ENCODE measurements around the gene TRPM2. TPM values are rescaled to one million over a fixed set of nuclear protein-coding genes. Genes with fewer than 3 reads are reported as not detected.

The TRPM2 gene
- 2.1 TPM for polyA plus RNA-seq (ENCODE audit: insufficient read length)

DNA sequence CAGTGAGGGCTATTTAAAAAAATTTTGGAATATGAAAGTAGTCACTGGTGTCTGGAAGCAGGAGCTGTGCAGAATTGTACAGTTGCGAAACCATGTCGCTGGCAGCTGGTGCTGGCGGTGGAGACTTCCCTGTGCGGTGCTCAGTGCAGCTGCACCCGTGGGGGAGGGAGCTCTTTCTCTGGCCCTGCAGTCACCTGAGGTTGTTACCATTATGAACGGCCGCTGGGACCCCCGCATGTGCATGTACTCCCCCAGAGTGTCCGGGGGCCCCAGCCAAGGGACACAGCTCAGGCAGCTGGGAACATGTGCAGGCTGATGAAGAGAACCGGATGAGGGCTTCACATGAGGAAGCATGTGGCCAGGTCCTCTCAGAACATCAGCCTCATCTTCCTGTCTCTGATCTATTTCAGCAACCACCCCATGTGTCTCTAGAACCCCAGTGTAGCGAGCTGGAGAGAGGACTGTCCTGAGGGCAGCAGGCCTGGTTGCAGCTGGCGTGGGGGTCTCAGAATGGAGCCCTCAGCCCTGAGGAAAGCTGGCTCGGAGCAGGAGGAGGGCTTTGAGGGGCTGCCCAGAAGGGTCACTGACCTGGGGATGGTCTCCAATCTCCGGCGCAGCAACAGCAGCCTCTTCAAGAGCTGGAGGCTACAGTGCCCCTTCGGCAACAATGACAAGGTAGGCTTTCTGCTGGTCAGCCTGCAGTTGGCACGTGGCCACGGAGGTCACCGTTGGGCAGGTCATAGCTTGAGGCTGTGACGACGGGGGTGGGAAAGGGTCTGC is at the start of gene TRPM2:
Gene TRPM2, plus strand, starts transcription at position 431 of the 780 bp plus-strand sequence. Its CDS starts 80 bp downstream, at position 511.
- peak; percentile 71 for DNase-seq

DNA sequence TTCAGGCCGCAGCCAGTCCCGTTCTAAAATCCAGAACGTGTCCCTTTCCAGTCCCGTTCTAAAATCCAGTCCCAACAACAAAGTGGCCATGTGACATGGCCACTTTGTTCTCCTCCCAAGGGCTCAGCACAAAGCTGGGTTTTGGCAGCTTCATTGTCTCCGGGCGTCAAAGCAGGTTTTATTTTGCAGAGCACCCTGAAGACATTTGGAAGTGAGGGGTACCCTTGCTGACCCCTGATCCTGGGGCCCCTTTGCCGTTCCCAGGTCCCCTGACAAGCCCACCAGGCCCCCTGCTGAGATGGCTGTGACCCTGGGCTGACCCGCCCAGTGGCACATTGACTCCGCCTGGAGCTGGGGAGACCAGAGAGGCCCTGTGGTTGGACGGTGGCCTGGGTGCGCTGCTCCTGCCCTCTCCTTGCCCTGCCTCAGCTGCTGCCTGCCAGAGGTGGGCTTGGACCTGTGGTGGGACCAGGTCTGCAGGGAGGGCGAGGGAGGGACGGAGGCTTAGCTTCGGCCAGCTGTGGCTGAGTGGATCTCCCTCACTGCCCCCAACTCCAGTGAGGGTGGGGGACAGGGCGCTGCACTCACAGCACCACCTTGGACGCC is 49.3 kb upstream of the TRPM2 start:
- no peak for DNase-seq

DNA sequence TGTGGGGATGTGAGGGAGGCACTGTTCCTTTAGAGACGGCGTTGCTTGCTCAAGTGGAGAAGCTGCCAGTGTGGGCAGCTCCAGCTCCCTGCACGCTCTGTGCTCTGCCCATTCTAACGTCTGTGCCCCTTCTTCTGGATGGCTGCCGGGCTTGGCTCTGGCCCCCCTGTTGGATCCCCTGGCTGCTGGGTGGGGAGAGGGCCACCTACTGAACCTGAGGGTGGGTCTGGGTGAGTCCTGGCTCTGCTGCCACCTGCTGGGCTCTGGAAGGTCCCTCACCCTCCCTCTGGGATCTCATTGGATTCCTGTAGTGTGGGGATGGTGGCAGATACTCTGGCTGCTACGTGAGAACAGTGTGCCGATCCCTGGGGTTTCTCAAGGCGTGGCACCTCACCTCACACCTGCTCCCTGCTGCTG is 48.5 kb upstream of the TRPM2 start:
- DNase-seq, result no peak

DNA sequence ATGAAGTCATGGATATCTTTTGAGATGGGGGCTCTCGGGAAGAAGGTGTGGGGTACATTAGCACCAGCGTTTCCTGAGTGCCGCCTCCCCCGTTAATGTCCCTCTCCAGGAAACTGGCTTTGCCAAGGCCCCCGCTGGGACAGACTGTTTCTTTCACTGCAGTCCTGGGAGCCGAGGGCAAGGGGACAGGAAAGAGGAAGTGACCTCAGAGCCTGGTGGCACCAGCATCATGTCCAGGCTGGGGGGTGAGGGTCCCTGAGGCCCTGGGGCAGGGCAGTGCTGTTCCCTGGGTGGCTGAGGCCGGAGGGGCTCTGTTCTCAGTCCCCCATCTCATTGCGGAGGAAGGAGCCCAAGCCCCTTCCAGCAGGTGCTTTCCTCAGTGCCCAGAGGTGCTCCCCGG is 47.7 kb upstream of the TRPM2 start:
- DNase-seq, result no peak

DNA sequence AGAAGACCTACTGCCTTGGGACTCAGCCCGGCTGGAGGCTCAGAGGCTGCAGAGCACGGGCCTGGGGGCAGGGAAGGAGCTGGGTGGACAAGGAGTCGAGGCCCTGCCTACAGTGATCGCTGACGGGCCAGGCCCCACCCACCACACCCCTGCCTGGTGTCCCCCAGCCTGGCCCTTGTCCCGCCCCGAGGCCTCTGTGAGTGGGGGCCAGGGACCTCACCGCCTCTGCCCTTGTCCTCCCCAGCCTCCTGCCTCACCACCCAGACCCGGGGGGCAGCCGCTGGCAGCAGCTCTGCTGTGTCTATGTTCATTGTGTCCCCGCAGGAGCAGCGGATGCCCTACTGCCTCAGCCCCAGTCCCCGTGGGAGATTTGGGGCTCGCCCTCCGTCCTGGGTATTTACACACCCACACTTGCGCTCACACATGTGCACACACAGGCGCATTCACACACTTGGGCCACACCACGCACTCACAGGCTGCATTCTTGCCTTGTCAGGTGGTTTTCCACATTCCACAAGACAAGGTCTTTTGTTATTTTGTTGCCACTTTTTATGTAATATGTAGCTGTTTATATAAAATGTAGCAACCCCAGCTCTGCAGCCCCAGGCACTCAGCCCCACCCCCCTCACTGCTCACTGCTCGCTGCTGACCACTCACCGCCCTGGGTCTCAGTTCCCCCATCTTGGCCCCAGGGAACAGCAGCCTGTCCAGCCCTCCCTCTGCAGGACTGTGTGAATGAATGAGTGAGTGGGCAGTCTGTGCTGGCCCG is 46.3 kb upstream of the TRPM2 start:
- no peak for DNase-seq

DNA sequence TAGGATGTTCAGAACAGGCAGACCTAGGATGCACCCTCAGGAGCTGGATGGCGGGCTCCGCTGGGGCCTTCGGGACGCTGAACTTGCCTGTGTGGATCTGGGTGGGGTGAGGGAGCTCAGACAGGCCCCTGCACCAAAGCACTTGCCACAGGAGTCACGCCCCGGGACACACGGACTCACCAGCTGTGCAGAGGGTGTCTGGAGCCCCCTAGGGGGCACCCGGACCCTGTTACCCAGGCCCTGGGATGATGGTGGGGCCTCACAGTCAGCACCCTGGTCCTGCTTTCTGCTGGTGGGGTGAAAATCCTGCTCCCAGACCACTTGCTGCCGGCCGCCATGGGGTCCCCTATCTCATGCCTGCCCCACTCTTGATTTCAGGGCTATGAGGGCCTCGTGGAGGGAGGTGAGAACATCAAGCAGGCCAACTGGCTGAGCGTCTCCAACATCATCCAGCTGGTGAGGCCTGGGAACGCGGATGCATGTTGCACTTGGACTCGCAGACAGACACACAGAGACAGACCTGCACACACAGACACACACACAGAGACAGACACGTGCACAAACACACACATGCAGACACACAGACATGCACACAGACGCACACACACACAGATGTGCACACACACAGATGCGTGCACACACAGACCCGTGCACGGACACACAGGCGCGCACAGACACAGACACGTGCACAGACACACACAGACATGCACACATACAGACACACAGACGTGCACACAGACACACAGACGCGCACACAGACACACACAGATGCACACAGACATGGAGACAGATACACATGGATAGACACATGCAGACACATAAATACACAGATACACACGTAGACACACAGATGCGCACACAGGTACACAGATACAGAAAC is 42.6 kb upstream of the TRPM2 start:
- no peak for DNase-seq

DNA sequence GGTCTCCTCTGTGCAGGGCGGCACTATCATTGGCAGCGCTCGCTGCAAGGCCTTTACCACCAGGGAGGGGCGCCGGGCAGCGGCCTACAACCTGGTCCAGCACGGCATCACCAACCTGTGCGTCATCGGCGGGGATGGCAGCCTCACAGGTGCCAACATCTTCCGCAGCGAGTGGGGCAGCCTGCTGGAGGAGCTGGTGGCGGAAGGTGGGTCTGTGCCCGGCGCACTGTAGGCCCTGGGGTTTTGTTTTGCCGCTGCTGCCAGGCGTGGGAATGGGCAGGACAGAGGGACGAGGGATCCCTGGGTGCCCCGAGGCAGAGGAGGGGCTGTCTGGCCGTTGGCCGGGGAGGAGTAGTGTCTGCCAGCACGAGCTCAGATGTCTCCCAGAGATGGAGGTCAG is 41.3 kb upstream of the TRPM2 start:
- DNase-seq, result no peak

DNA sequence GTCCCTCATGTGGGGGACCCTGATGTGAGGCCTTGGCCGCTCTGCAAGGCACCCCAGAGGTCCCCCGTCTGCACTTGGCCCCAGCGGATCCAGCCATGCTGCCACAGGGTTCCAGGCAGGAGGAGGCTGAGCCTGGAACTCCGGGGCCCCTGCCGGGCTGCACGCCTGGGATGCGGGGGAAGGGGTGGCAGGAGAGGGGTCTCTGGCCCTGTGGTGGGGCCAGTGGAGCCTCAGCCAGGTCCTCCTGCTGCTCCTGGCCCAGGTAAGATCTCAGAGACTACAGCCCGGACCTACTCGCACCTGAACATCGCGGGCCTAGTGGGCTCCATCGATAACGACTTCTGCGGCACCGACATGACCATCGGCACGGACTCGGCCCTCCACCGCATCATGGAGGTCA is 40.7 kb upstream of the TRPM2 start:
- DNase-seq, result no peak

DNA sequence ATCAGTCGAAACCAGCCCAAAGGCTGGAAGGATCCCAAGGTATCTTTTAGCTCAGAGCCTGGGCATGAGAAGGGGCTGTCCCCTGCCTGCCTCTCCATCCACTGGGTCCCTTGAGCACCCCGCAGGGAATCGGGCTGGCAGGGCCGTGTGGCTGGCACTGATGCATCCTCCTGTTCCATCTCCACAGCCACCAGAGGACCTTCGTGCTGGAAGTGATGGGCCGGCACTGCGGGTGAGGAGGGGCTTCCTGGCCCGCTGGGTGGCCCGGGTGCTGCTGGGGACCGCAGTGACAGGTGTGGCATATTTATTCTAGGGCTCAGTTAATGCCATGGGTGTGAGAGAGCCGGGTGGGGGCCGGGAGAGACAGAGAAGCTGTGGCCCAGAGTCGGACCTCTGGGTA is 40.0 kb upstream of the TRPM2 start:
- DNase-seq, result no peak

DNA sequence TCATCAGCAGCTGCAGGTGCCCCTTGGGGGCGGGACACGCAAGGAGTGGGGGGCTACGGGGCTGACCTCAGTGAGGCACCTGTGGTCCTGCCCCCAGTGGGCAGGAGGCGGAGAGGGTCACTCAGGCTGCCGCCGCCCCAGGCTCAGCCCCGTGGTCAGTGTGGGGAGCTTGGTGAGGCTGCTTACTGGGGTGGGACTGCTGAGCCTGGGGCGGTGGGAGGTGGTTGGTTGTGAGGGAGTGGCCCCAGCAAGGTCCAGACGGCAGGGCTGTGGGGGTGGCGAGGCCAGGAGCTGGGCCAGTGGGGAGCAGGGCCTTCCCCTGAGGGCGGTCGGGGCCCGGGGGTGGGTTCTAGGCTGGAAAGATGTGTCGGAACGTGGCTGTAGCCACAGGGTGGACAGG is 39.3 kb upstream of the TRPM2 start:
- DNase-seq, result no peak

DNA sequence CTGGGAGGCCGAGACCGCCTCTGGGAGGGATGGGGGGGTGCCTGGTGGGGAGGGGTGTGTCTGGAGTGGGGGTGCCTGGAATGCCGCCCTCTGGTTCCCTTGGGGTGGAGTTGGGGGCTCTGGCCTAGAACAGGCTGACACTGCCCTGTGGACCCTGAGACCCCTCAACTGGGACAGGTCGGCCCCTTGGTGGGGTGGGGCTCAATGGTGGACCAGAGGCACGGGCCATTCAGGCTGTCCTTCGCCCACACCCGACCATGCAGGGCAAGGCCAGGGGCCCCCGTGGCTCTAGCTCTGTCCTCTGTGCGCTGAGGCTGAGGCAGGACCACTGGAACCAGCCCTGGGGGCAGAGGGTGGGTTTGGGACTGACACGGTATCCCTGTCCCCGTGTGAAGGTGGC is 38.9 kb upstream of the TRPM2 start:
- DNase-seq, result no peak

DNA sequence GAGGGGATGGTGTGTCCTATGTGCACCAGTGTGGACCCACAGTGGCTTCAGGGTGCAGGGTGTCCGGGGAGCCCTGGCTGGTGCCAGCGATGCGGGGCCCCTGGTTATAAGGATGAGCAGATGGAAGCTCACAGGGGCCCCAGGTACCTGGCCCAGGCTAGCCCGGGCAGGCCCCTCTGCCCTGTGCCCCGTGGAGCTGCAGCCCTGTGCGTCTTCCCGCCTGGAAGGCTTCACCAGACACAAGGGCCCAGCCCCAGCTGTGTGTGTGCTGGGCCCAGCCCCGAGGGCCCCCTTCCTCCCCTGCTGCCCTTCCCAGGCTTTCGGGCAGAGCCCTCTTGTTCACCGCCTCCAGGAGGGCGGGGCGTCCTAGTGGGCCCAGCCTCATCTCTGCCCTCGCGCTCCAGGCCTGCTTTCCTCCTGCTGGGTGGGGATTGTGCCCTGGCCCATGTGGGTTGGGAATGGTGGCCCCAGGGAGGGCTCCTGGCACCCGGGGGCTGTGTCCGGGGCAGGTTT is 37.7 kb upstream of the TRPM2 start:
- DNase-seq, result no peak

DNA sequence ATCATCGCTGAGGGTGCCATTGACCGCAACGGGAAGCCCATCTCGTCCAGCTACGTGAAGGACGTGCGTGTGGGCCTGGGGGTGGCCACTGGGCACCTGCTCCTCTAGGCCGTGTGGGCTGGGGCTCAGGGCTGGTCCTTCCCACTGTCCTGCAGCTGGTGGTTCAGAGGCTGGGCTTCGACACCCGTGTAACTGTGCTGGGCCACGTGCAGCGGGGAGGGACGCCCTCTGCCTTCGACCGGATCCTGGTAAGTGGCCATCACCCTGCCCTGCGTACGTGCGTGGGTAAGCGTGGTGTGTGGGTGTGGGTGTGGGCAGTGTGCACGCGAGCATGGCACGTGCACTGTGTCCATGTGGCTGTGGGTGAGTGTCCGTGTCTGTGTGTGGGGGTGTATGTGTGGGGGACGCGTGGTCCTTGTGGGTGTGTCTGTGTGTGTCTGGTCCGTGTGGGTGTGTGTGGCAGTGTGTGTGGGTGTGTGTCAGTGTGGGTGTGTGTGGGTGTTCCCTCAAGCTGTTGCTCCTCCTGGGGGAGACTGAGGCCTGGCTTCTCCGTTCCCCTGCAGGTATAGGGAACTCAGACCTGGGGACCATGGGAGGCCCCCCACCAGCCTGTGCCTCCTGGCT is 37.0 kb upstream of the TRPM2 start:
- no peak for DNase-seq

DNA sequence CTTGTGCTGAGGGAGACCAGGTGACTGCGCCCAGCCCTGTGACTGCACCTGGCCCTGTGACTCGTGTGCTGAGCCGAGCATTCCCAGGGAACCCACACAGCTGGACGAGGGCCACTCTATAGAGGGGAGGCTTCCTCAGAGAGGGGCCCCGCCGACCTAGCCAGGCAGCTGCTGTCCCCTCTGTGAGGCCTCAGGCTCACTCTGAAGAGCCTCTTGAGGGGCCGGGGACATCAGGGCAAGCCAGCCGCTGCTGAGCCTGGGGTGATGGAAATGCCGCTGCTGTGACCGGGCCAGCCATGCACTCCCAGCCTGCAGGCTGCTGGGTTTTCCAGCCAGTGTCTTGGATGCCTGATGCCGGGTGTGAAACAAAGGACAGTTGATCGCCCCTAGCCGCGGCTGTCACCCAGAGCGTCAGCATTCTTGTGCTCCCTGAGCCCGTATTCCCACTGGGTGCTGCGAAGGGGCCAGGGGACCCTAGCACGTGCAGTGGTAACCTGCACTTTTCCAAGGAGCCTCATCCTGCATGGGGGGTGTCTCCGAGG is 36.1 kb upstream of the TRPM2 start:
- no peak for DNase-seq

DNA sequence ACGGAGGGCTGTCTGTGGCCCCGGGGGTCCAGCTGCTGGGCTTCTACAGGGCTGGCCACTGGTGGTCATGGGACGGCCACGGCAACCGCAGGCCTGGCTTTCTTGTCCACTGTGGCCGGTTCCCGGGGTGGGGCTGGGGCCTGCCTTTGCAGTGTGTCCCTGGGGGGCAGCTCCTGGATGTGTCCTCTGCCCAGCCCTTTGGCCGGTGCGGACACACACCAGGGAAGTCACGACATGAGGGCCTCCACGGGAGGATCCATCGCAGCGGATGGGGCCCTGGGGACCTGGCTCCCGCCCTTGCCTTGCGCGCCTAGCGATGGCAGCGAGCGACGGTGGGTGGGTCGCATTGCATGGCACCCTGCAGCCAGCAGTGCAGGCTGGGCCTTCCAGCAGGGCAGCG is 35.5 kb upstream of the TRPM2 start:
- DNase-seq, result no peak

DNA sequence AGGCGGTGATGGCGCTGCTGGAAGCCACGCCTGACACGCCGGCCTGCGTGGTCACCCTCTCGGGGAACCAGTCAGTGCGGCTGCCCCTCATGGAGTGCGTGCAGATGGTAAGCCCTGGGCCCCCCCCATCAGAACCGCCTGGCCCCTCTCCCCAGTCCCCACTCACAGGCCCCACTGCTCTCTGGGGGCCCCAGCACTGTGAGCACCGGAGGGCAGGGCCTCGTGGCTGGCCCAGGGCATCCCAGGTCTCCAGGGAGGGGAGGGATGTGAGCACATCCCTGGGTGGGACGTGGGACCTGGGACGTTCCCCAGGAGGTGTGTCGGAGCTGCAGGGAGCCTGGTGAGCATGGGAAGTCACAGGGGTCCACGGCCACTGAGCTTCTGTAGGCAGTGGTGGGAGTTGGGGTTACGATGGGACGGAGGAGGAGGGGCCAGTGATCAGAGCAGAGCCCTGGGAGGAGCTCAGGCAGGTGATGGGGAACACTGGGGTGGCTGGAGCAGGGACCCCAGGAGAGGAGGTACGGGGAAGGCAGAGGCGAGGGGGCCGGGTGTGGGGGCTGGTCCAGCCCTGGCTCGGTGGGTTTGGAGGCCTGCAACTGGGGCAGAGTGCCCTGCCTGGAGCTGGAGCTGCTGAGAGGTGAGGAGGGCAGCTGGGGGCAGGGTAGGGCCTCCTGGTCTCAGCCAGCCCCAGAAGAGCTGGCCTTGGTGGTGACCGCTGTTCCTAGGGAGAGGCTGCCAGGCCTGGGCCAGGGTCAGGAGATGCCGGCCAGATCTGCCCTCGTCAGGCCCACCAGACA is 34.7 kb upstream of the TRPM2 start:
- no peak for DNase-seq

DNA sequence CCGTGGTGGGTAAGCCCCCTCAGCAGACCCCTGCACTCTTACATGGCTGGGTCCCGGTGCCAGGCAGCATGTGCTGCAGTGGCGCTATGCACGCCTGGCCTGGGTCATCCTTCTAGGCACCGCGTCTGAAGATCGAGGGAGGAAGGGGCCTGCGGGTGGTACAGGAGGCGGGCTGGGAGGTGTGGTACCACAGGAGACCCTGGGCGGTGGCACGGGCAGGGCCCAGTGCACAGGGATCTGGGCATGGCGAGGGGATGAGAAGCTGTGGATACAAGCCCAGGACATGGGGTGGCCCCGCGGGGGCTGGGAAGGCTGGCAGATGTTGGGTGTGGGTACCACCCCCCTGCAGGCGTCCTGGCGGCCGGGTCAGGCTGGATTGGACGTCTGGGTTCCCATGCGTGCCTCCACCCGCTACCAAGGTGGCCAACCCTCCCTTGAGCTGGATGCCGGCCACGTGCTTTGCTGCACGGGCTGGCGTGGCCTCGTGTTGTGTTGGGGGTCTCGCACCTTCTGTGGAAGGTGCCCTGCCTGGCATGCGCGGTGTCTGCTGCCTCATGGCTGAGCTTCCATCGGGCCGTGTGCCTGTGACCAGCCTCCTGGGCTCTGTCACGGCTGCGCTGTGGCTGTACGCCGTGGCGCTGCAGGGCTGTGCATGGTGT is 33.9 kb upstream of the TRPM2 start:
- DNase-seq, result no peak

DNA sequence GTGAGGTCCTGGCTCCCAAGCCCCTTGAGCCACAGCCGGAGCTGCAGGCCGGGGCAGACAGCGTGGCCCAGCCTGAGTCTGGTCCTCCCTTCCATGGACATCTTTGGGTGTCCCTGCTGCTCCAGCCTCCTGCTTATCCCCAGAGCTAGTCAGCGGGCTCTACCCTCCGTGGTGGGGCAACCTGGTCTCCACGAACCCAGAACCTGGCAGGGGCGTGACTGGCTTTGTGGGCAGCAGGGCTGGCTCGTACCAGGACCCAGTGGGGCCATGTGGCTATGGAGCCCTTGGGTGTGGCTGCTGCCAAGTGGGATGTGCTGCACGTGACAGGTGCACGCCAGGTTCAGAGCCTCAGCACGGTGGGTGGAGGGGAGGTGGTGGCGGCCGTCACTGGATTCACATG is 32.6 kb upstream of the TRPM2 start:
- DNase-seq, result no peak

DNA sequence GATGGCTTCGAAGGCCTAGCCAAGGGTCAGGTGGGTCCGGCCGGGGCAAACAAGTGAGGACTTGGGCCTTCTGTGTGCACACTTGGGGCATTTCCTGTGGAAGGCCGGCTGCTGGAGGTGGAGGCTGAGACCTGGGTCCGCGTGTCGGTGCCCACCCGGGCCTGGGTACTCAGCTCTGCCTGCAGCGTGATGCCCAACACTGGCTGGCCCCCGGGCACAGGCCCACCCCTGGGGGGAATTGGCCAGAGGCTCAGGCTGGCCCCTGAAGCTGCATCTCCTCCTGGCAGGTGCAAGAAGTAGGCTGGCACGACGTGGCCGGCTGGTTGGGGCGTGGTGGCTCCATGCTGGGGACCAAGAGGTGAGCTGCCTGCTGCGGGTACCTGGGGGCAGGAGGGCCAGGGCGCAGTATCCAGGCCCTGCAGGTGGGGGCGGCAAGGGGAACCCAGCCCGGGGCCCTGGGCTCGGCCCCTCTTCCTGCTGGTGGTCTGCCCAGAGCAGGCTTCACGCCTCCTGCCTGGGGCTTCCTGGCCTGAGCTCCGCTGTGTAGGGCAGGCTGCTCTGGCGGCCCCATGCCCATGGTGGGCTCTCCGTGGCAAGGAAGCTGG is 31.5 kb upstream of the TRPM2 start:
- DNase-seq, result no peak
